DMS 273 (cell line): ENCODE measurements around the gene MCRIP1.

Experiments
- DNase-seq: peaks from one replicate; lab custom pipeline; 2025; ENCODE audit not compliant: unreplicated experiment; lab: John Stamatoyannopoulos, UW

MCRIP1 gene

GRCh38 chr17:81863123-81863675 is 30.1 kb upstream of the MCRIP1 start:
- no peak for DNase-seq

- DNase-seq: peak; percentile 100
These were observed 27.9 kb upstream of the MCRIP1 start for GRCh38 chr17:81860756-81861568.

- no peak for DNase-seq
These were observed 27.0 kb upstream of the MCRIP1 start, which contains the start of gene P4HB for GRCh38 chr17:81859906-81860755. Gene P4HB (minus strand): TSS chr17:81860535. CDS start chr17:81860471, 64 bp downstream.

- peak; percentile 51 for DNase-seq
These were observed 26.1 kb upstream of the MCRIP1 start for GRCh38 chr17:81858967-81859905.

- no peak for DNase-seq
These were observed 25.3 kb upstream of the MCRIP1 start for GRCh38 chr17:81858170-81858966.

GRCh38 chr17:81854974-81855774 is 22.1 kb upstream of the MCRIP1 start:
- no peak for DNase-seq

- no peak for DNase-seq
These were observed 19.1 kb upstream of the MCRIP1 start for GRCh38 chr17:81852237-81852636.

GRCh38 chr17:81851423-81851822 is 18.3 kb upstream of the MCRIP1 start:
- no peak for DNase-seq

GRCh38 chr17:81849457-81849856 is 16.4 kb upstream of the MCRIP1 start:
- no peak for DNase-seq

GRCh38 chr17:81846743-81847689 is 13.9 kb upstream of the MCRIP1 start:
- no peak for DNase-seq

- DNase-seq: no peak
These were observed 13.0 kb upstream of the MCRIP1 start for GRCh38 chr17:81845881-81846742.

- DNase-seq: no peak
These were observed 12.3 kb upstream of the MCRIP1 start for GRCh38 chr17:81845361-81845760.

- DNase-seq: no peak
These were observed 11.8 kb upstream of the MCRIP1 start for GRCh38 chr17:81844887-81845286.

GRCh38 chr17:81844327-81844851 is 11.3 kb upstream of the MCRIP1 start:
- no peak for DNase-seq

GRCh38 chr17:81843713-81844326 is 10.7 kb upstream of the MCRIP1 start:
- no peak for DNase-seq
